Placental pericyte (primary cell): ENCODE data around the gene ZNF33B. TPM values are rescaled to one million over a fixed set of nuclear protein-coding genes. Genes with fewer than 3 reads are reported as not detected.

Source experiments
- small RNA-seq: library from RNA; depleted of rRNA; stranded (forward); fragments of <200 nt; gene quantifications from one replicate; pipeline ENCODE3, GENCODE V24; 2012; ENCODE audit warnings: low replicate concordance
- total RNA-seq: library from RNA; depleted of rRNA; stranded (reverse); fragments of >200 nt; gene quantifications from 2 replicates; pipeline ENCODE4 v1.2.3, GENCODE V29; 2012

The ZNF33B gene
- 4.4 and 7.7 TPM in 2 replicates for total RNA-seq

GRCh38 chr10:42638055-42638820 is at the start of gene ZNF33B:
Gene ZNF33B (minus strand): TSS chr10:42638570. CDS start chr10:42636928, 1,642 bp downstream.

Small RNA genes lying within 50 kb of the gene (small RNA-seq; reads per million reads assigned to genes)
- gene AL022345.1 (not detected), gene AL022345.2 (not detected), gene AL022345.3 (not detected), gene FXYD6P1 (not detected), gene RNU6-1170P (not detected)

Other genes starting within 250 kb of the ZNF33B start
- gene BMS1, start 144.2 kb upstream of the ZNF33B start, total RNA-seq = 20.1 and 23.5 TPM in 2 replicates